ENCODE results near the gene POM121C. TPM values are rescaled to one million over a fixed set of nuclear protein-coding genes. Genes with fewer than 3 reads are reported as not detected.
"Not testable (repeated sequence)": the region's sequence is repeated elsewhere in the genome, so short reads cannot be mapped to it uniquely, and the experiment has no call there.

Gene POM121C
- total RNA-seq = 10 to 100 TPM; 70.9 to 72.4 TPM

GRCh38 chr7:75485979-75486643 is at the start of gene POM121C:
POM121C (minus strand) TSS chr7:75486299; CDS start chr7:75441496, 44,803 bp downstream.
- POLR2A ChIA-PET = interaction anchor here (0.5 to 0.6 kb wide), 2 partner anchors 155 to 385 kb away, joined by 3 to 4 read pairs; no protein-coding TSS in a partner anchor
- CTCF ChIA-PET = not testable (repeated sequence)

DNA sequence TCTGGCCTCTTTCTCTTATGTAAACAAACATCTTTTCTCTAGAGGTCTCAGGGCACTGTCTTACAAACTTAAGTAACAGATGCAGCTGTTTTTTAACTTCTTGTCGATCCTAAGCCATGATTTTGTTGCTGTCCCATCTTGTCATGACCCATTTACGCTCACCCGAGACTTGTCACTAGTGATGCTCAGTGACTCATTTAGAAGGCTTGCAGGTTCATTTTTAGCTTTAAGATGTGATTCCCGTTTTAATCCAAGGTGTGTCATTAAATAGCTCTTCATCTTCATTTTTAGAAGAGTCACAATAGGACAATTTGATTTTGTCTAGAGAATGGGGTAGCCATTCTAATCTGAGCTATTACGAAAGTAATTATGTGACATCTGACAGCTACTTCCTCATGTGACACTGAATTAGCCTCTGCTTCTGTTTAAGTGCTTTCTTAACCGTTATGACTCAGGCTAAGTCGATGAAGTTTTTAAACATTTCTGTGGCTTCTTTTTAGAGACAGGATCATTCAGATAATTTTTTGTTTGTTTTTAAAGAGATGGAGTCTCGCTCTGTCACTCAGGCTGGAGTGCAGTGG is 48.7 kb upstream of the POM121C start:
- ChIA-PET CTCF (interaction anchor here (0.5 kb wide), 1 partner anchor 85 kb away, joined by 3 read pairs; no protein-coding TSS in a partner anchor), POLR2A (no interaction called here)

DNA sequence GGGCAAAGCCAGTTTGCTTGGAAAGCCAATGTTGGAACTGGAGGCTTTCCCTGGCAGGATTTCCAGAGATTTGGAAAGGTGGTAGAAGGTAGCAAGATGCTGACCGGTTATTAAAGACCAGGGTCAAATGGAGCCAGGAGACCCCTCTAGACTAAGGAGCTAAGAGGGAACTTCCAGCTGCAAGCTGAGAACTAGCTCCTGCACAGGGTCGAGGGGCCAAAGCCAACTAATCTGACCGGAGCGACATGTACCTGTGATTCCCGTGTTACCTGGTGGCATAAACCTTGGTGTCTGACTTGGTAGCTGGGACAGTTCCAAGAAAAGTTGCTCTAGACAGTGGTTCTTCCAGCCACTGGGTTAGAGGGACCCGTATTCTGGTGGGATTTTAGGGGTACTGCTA is 47.8 kb upstream of the POM121C start:
- ChIA-PET POLR2A (no interaction called here), CTCF (no interaction called here)

DNA sequence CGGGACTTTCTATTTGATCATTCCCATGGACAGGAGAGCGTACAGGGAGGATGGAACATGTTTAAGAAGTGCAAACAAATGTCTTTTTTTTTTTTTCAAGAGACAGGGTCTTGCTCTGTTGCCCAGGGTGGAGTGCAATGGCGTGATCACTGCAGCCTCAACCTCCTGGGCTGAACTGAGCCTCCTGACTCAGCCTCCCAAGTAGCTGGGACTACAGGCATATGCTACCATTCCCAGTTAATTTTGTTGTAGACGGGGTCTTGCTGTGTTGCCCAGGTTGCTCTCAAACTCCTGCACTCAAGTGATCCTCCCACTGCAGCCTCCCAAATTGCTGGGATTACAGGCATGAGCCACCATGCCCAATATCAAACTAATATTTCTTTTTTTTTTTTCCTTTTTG is 46.5 kb upstream of the POM121C start:
- POLR2A ChIA-PET = no interaction called here

DNA sequence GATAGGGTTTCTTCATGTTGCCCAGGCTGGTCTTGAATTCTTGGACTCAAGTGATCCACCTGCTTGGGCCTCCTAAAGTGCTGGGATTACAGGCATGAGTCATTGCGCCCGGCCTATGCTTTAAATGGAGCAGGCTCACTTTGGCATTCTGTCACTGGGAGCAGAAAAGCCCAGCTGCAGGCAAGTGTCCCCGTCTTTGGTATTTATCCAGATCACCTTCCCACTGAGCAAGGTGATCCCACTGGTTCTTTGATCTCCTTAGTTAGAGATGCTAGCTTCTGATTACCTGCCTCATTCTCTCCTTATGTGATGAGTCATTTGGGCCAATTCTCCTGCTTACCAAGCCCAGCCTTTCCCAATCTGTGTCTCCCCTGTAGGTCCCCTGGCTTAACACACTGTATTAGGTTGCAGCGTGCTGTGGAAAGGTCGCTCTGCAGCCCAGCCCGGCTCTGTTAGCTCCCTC is 45.3 kb upstream of the POM121C start:
- ChIA-PET CTCF (interaction anchor here (0.6 to 1.0 kb wide), 3 partner anchors 13 to 111 kb away, joined by 3 read pairs; no protein-coding TSS in a partner anchor), POLR2A (interaction anchor here (1.0 kb wide), 1 partner anchor 115 kb away, joined by 4 read pairs; no protein-coding TSS in a partner anchor)

More for the DNA sequence above, 46.5 kb upstream of the POM121C start:
- CTCF ChIA-PET = interaction anchor here (0.7 to 1.0 kb wide), 2 partner anchors 23 to 110 kb away, joined by 3 to 4 read pairs; no protein-coding TSS in a partner anchor

DNA sequence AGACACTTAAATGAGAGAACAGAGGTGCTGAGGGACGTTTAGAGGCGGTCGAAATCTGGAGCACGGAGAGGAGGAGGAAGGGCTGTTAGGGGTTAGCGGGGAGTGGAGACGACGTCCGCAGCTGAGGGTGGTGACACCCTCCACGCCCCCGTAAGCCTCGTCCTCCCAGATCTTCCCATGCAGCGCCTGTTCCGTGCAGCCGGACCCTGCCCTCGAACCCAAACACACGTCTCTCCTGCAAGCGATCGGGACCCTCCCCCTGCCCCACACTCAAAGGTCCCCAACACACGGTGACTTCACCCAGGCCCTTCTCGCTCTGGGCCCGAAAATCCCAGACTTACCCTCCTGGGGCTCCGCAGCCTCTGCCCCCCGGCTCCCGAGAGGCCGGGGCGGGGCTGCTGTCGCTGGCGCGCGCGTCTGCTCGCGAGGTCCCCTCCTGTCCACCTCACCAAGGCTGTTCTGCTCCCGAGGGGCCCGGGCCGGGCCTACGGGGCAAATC is 41.2 kb upstream of the POM121C start:
- POLR2A ChIA-PET = interaction anchor here (0.6 kb wide), 1 partner anchor 454 kb away, joined by 4 read pairs; no protein-coding TSS in a partner anchor
- CTCF ChIA-PET = not testable (repeated sequence)

- POLR2A ChIA-PET, CTCF ChIA-PET: not testable (repeated sequence)
Observed at GRCh38 chr7:75521727-75522126, 35.6 kb upstream of the POM121C start.

GRCh38 chr7:75518842-75519241 is 32.7 kb upstream of the POM121C start:
- CTCF ChIA-PET = not testable (repeated sequence)
- POLR2A ChIA-PET = interaction anchor here (0.7 kb wide), 1 partner anchor 169 kb away, joined by 3 read pairs; no protein-coding TSS in a partner anchor

- CTCF ChIA-PET, POLR2A ChIA-PET: not testable (repeated sequence)
Observed at GRCh38 chr7:75509033-75509432, 22.9 kb upstream of the POM121C start.

DNA sequence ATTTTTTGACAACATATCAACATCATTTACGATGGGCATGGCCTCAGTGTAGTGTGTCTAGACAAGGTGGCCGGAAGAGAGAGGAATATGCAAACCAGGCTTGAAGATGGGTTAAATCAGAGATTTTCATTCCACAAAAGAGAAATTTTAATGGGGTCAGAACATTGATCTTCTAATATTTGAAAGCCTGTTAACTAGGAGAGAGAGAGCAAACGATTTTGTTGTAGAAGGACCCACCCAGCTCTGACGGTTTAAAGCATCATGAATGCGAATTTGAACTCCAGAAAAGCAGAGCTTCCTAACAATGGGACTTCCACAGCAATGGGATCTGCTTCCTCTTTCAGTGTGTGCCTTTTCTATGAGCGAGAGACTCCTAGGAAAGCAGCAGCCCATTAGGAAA is 5.9 kb upstream of the POM121C start, which contains the start of gene SPDYE5:
Gene SPDYE5 (plus strand): TSS at position 301 of the 400 bp plus-strand sequence. CDS start 1,728 bp downstream, outside the sequence.
- POLR2A ChIA-PET, CTCF ChIA-PET: not testable (repeated sequence)

DNA sequence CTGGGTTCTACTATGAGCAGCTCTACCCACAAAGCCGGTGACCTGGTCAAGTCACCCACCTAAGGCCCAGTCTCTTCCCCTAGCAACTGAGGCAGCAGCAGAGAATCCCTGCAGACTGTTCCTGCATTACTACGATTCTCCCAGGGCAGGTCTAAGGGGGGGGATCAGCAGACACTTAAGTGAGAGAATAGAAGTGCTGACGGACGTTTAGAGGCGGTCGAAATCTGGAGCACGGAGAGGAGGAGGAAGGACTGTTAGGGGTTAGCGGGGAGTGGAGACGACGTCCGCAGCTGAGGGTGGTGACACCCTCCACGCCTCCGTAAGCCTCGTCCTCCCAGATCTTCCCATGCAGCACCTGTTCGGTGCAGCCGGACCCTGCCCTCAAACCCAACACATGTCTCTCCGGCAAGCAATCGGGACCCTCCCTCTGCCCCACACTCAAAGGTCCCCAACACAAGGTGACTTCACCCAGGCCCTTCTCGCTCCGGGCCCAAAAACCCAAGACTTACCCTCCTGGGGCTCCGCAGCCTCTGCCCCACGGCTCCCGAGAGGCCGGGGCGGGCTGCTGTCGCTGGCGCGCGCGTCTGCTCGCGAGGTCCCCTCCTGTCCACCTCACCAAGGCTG is 632 bp downstream of the POM121C start:
- POLR2A ChIA-PET = interaction anchor here (0.5 kb wide), 1 partner anchor 386 kb away, joined by 4 read pairs; no protein-coding TSS in a partner anchor
- CTCF ChIA-PET = not testable (repeated sequence)

DNA sequence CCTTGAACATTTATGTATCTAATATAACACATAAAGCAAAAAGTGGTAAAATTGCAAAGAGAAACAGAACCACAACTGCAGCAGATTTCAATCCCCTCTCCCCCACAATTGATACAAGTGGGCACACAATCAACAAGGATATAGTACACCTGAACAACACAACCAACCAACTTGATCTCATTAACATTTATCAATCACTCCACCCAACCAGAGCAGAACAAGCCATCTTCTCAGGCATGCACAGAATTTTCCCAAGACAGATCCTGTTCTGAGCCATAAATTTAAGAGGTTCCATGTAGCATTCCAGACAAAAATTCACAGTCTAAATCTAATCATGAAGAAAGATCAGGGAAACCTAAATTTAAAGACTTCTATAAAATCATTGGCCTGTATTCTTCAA is 5.8 kb downstream of the POM121C start:
- CTCF ChIA-PET, POLR2A ChIA-PET: not testable (repeated sequence)

DNA sequence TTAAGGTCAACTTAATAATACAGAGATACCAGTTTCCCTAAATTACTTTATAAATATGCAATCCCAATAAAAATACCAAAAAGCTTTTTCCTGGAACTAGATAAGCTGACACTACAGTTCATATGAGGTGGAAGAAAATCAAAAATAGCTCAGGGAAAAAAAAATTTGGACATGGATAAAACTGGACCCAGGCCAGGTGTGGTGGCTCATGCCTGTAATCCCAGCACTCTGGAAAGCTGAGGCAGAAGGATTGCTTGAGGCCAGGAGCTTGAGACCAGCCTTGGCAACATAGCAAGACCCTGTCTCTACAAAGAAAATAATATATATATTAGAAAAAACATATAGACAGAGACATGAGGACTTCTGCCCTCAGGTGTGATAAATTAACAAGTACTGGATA is 8.6 kb downstream of the POM121C start:
- CTCF ChIA-PET, POLR2A ChIA-PET: not testable (repeated sequence)

GRCh38 chr7:75470166-75470565 is 15.9 kb downstream of the POM121C start:
- POLR2A ChIA-PET, CTCF ChIA-PET: not testable (repeated sequence)

DNA sequence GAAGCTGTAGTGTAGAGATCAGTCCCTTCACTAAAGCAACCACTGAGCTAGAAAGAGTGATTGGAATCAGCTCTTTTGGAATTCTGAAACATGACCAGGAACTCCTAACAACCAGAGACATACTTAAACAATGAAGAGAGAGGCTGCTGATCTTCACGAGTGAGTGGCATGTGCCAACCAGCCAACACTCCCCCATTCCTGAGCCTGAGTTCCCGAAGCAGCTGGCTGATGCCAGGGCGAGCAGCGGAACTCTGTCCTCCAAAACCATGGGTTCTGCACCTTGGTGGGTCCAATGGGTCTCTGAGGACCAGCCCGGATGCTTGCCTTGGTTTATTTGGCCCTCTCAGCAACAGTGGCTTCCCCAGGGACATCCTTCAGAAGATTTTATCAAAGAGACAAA is 25.6 kb downstream of the POM121C start:
- CTCF ChIA-PET, POLR2A ChIA-PET: not testable (repeated sequence)

DNA sequence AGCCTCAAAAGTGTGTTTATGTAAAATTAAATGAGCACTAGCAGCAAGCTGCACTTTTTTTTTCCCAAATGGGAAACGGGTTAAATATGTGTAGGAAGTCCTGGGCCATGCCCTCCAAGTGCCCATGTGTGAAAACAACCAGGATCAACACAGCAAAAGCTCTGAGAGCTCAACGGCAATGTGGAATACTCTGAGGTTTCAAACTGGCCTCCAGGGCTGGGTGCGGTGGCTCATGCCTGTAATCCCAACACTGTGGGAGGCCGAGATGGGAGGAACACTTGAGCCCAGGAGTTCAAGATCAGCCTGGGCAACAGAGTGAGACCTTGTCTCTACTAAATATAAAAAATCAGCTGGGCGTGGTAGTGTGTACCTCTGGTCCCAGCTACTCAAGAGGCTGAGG is 28.1 kb downstream of the POM121C start:
- POLR2A ChIA-PET, CTCF ChIA-PET: not testable (repeated sequence)

DNA sequence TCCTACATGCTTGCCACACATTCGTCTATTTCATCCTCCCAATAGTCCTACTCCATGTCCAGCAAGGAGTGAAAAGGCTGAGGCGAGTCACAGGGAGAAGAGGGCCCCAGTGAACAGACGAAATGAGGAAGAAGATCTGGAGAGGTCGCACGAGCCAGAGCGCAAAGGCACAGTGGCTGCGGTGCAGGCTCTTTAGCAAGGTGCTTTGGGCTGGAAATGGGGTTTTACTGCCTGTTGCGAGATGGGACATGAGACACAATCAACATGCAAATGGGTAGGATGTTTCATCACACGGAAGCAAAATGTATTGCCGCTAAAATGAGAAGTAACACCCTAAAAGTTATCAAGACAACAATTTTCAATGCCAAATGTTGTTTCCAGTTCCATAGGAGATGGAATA is 29.7 kb downstream of the POM121C start:
- POLR2A ChIA-PET, CTCF ChIA-PET: not testable (repeated sequence)

DNA sequence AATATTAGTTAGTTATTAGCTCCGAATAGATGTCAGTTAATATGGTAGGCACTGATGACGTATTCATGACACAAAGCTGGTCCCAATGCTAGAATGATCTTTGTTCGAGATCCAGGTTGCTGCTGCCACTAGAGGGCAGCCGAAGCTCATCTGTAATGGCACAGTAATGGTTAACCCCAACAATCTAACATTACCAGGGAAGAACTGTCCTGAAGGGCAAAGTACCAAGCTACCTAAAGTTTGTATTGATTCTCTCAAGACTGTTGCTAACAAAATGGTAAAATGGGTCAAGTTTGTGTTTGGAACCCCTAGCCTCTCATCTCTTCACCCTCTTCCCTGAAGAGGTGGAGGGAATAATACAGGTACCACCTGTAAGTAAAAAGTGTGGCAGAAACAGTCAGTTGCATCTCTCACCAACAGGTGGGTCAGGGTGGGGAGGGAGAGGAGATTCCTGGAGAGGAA is 33.6 kb downstream of the POM121C start:
- CTCF ChIA-PET = not testable (repeated sequence)

GRCh38 chr7:75449946-75450345 is 36.2 kb downstream of the POM121C start:
- POLR2A ChIA-PET = not testable (repeated sequence)

More for the DNA sequence above, 33.6 kb downstream of the POM121C start:
- POLR2A ChIA-PET = not testable (repeated sequence)

GRCh38 chr7:75442465-75443111 is 43.5 kb downstream of the POM121C start:
- CTCF ChIA-PET, POLR2A ChIA-PET: not testable (repeated sequence)

More at GRCh38 chr7:75449946-75450345, 36.2 kb downstream of the POM121C start:
- CTCF ChIA-PET = not testable (repeated sequence)
